Liver (tissue), 9 donors: ENCODE measurements around the gene NBEA. TPM values are rescaled to one million over a fixed set of nuclear protein-coding genes. Genes with fewer than 3 reads are reported as not detected.

ENCODE experiments used
- DNase-seq: peaks from one replicate; pipeline ENCODE4 v3.0.0-alpha.2; 2017; ENCODE audit warnings: low spot score
- H3K27ac ChIP-seq, 2 donors: one replicate each; pipeline ENCODE4 v1.7.0; 2013; ENCODE audit warnings: inconsistent platforms in 2 of 2, low read length in 2 of 2, control low read depth in 1 of 2, low read depth in 1 of 2, mild to moderate bottlenecking in 1 of 2
- H3K27me3 ChIP-seq, 4 donors: one replicate each; pipeline versions ENCODE4 v1.6.1 to v1.7.0; 2013; ENCODE audit warnings: low read length in 3 of 4, inconsistent platforms in 1 of 4, mild to moderate bottlenecking in 1 of 4, moderate library complexity in 1 of 4; ENCODE audit not compliant: control insufficient read depth in 4 of 4, insufficient read depth in 4 of 4
- H3K36me3 ChIP-seq, 4 donors: one replicate each; pipeline versions ENCODE4 v1.6.1 to v1.7.0; 2013; ENCODE audit warnings: low read length in 3 of 4, mild to moderate bottlenecking in 3 of 4, low read depth in 1 of 4, moderate library complexity in 1 of 4; ENCODE audit not compliant: control insufficient read depth in 4 of 4, insufficient read depth in 3 of 4
- H3K4me1 ChIP-seq, 4 donors: one replicate each; pipeline versions ENCODE4 v1.6.1 to v1.7.0; 2013; ENCODE audit warnings: low read length in 3 of 4, mild to moderate bottlenecking in 3 of 4, moderate library complexity in 1 of 4; ENCODE audit not compliant: control insufficient read depth in 4 of 4, insufficient read depth in 4 of 4
- H3K4me3 ChIP-seq, 3 donors: one replicate each; pipeline versions ENCODE4 v1.6.1 to v1.7.0; 2013; ENCODE audit warnings: low read length in 3 of 3, control low read depth in 1 of 3, low read depth in 1 of 3, mild to moderate bottlenecking in 1 of 3
- H3K9ac ChIP-seq, 2 donors: one replicate each; pipeline ENCODE4 v1.7.0; 2013; ENCODE audit warnings: low read length in 2 of 2, mild to moderate bottlenecking in 2 of 2, moderate library complexity in 2 of 2, control low read depth in 1 of 2, low read depth in 1 of 2
- H3K9me3 ChIP-seq, 4 donors: one replicate each; pipeline versions ENCODE4 v1.6.1 to v1.7.0; 2013; ENCODE audit warnings: low read length in 3 of 4; ENCODE audit not compliant: control insufficient read depth in 4 of 4
- EGR1 ChIP-seq, 2 donors: IDR thresholded peaks; 2 replicates each; pipeline ENCODE4 v1.6.1; 2016 to 2018; ENCODE audit warnings: antibody characterized with exemption in 2 of 2, low read depth in 2 of 2
- FOXA1 ChIP-seq: IDR thresholded peaks from 2 replicates; pipeline ENCODE4 v1.6.1; 2016; ENCODE audit warnings: antibody characterized with exemption
- FOXA2 ChIP-seq: IDR thresholded peaks from 2 replicates; pipeline ENCODE4 v1.6.1; 2016; ENCODE audit warnings: antibody characterized with exemption
- HNF4A ChIP-seq, 2 donors: conservative IDR thresholded peaks; 2 replicates each; pipeline ENCODE4 v1.6.1; 2016; ENCODE audit warnings: antibody characterized with exemption in 2 of 2, mild to moderate bottlenecking in 2 of 2
- HNF4G ChIP-seq: IDR thresholded peaks from 2 replicates; pipeline ENCODE4 v1.6.1; 2016; ENCODE audit warnings: antibody characterized with exemption
- JUND ChIP-seq, 2 donors: IDR thresholded peaks; 2 replicates each; pipeline ENCODE4 v1.6.1; 2016; ENCODE audit warnings: antibody characterized with exemption in 2 of 2
- RXRA ChIP-seq, 2 donors: IDR thresholded peaks; 2 replicates each; pipeline ENCODE4 v1.6.1; 2017 to 2018; ENCODE audit warnings: antibody characterized with exemption in 2 of 2, mild to moderate bottlenecking in 1 of 2
- TAF1 ChIP-seq: conservative IDR thresholded peaks from 2 replicates; pipeline ENCODE4 v1.6.1; 2016; ENCODE audit warnings: antibody characterized with exemption, mild to moderate bottlenecking
- YY1 ChIP-seq: IDR thresholded peaks from 2 replicates; pipeline ENCODE4 v1.6.1; 2016; ENCODE audit warnings: antibody characterized with exemption, mild to moderate bottlenecking
- WGBS: extraction: QIAGEN DNeasy Blood & Tissue Kit; methylation state at CpG from one replicate; pipeline ENCODE4 v1.1.7; 2013; 5-methylcytosine and 5-hydroxymethylcytosine counted together
- polyA plus RNA-seq, 2 donors: library from polyadenylated mRNA; stranded (reverse) in 1 of 2; unstranded in 1 of 2; fragments of 200-250 nt in 1 of 2; fragments of >200 nt in 1 of 2; fragmentation: Nextera tagmentation in 1 of 2; extraction: Ambion mirVana in 1 of 2; gene quantifications; one replicate each; pipeline versions ENCODE4 v1.2.1 to v1.2.3, GENCODE V29; 2013 to 2015
- total RNA-seq, 2 donors: library from RNA; depleted of rRNA; stranded (reverse); fragments of >200 nt; gene quantifications; one replicate each; pipeline ENCODE4 v1.2.3, GENCODE V29; 2014
- TF ChIP-seq, protein P1 (sequence below): IDR thresholded peaks from 2 replicates; pipeline ENCODE4 v1.6.1; 2016; ENCODE audit warnings: antibody characterized with exemption
- TF ChIP-seq, protein P2 (sequence below): IDR thresholded peaks from 2 replicates; pipeline ENCODE4 v1.6.1; 2016; ENCODE audit warnings: antibody characterized with exemption
- TF ChIP-seq, protein P3 (sequence below): IDR thresholded peaks from 2 replicates; pipeline ENCODE4 v1.6.1; 2016; ENCODE audit warnings: antibody characterized with exemption
- TF ChIP-seq, protein P4 (sequence below): IDR thresholded peaks from 2 replicates; pipeline ENCODE4 v1.6.1; 2016; ENCODE audit warnings: antibody characterized with exemption, mild to moderate bottlenecking
- donor health status: healthy.
- donor health status: healthy.
- donor health status: healthy.
- donor health status: healthy.
- donor health status: healthy.

Gene NBEA
- total and polyA plus RNA-seq, 4 donors: 0.24 to 3.5 (median 1.4) TPM

DNA sequence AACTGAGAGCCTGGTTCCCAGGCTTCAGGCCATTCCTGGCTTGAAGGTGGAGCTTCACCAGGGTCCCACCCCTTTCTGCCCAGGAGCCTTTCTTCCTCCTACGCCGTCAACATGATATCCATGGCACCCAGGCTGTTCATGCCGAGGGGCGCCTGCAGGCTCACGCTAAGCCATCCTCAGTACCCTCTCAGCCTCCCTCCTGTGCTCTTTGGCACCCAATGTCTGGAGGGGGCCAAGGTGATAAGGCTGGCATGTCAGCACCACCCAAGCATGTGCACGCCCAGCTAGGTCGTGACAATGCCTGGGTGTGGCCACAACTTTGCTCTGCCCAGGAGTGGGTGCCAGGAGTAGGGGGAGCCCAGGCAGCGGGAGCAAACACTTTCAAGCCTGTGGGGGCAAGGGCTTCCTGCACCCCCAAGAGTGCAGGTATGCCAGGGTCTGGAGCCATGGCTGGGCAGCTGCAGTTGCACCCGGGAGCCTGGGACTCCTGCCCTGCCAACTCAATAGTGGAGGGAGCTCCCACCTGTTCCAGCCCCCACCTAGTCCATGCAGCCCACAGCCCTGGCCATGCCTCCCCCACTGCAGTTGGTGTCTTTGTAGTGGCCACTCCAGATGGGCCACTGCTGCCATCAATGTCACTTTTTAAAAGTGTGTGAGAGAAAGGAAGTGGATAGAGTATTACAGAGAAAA, 314.5 kb downstream of the NBEA start:
- WGBS: 95% methylated on average over 9 of the region's 9 CpGs
- H3K4me3 ChIP-seq: no peak overlapping the region
- no peaks in the 10 kb centered on the region for H3K4me1 ChIP-seq
- H3K27me3 ChIP-seq: no peaks in the 10 kb centered on the region
- DNase-seq: no peak
- TF ChIP-seq JUND (IDR thresholded peaks at IDR 0.05) (no peak), HNF4A (conservative IDR thresholded peaks at IDR 0.05) (no peak), HNF4G (no peak), RXRA (IDR thresholded peaks at IDR 0.05) (no peak), YY1 (no peak), TAF1 (no peak), FOXA2 (no peak), EGR1 (IDR thresholded peaks at IDR 0.05; ENCODE audit: low read depth in 2 of 2) (no peak)
- TF ChIP-seq, protein P1, sequence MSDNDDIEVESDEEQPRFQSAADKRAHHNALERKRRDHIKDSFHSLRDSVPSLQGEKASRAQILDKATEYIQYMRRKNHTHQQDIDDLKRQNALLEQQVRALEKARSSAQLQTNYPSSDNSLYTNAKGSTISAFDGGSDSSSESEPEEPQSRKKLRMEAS: no peak
- TF ChIP-seq, protein P2, sequence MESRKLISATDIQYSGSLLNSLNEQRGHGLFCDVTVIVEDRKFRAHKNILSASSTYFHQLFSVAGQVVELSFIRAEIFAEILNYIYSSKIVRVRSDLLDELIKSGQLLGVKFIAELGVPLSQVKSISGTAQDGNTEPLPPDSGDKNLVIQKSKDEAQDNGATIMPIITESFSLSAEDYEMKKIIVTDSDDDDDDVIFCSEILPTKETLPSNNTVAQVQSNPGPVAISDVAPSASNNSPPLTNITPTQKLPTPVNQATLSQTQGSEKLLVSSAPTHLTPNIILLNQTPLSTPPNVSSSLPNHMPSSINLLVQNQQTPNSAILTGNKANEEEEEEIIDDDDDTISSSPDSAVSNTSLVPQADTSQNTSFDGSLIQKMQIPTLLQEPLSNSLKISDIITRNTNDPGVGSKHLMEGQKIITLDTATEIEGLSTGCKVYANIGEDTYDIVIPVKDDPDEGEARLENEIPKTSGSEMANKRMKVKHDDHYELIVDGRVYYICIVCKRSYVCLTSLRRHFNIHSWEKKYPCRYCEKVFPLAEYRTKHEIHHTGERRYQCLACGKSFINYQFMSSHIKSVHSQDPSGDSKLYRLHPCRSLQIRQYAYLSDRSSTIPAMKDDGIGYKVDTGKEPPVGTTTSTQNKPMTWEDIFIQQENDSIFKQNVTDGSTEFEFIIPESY: no peak
- TF ChIP-seq, protein P3, sequence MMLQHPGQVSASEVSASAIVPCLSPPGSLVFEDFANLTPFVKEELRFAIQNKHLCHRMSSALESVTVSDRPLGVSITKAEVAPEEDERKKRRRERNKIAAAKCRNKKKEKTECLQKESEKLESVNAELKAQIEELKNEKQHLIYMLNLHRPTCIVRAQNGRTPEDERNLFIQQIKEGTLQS: no peak
- no peaks in the 10 kb centered on the region for H3K9me3 ChIP-seq
- H3K36me3 ChIP-seq: no peaks in the 10 kb centered on the region
- H3K27ac ChIP-seq: no peak overlapping the region
- H3K9ac ChIP-seq: no peak overlapping the region

DNA sequence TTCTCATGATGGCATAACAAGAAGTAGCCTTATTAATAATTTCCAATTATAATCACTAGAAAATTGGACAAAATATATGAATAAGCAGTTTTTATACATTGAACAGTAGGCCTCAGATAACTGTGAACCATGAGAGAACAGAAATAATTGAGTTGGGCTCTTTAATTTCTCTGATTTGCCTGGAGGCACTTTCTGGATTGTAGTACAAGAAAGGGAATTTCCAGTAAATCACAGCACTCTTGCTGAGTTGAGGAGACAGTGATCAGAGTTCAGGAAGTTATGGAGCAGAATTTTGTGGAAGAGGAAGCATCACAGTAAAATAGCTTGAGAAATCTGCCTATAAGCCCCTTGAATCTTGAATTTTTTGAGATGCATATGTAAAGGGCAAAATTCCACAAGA, 318.2 kb downstream of the NBEA start:
- no peaks in the 10 kb centered on the region for H3K36me3 ChIP-seq
- H3K9me3 ChIP-seq: no peaks in the 10 kb centered on the region
- H3K27ac ChIP-seq: no peak overlapping the region
- no peak overlapping the region for H3K4me3 ChIP-seq
- H3K9ac ChIP-seq: no peak overlapping the region
- H3K27me3 ChIP-seq: no peaks in the 10 kb centered on the region
- TF ChIP-seq HNF4G: no peak
- TF ChIP-seq EGR1 (IDR thresholded peaks at IDR 0.05; ENCODE audit: low read depth in 2 of 2): no peak
- TF ChIP-seq, protein P1: no peak
- no peak for TF ChIP-seq FOXA1
- TF ChIP-seq, protein P4, sequence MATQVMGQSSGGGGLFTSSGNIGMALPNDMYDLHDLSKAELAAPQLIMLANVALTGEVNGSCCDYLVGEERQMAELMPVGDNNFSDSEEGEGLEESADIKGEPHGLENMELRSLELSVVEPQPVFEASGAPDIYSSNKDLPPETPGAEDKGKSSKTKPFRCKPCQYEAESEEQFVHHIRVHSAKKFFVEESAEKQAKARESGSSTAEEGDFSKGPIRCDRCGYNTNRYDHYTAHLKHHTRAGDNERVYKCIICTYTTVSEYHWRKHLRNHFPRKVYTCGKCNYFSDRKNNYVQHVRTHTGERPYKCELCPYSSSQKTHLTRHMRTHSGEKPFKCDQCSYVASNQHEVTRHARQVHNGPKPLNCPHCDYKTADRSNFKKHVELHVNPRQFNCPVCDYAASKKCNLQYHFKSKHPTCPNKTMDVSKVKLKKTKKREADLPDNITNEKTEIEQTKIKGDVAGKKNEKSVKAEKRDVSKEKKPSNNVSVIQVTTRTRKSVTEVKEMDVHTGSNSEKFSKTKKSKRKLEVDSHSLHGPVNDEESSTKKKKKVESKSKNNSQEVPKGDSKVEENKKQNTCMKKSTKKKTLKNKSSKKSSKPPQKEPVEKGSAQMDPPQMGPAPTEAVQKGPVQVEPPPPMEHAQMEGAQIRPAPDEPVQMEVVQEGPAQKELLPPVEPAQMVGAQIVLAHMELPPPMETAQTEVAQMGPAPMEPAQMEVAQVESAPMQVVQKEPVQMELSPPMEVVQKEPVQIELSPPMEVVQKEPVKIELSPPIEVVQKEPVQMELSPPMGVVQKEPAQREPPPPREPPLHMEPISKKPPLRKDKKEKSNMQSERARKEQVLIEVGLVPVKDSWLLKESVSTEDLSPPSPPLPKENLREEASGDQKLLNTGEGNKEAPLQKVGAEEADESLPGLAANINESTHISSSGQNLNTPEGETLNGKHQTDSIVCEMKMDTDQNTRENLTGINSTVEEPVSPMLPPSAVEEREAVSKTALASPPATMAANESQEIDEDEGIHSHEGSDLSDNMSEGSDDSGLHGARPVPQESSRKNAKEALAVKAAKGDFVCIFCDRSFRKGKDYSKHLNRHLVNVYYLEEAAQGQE: no peak
- TF ChIP-seq, protein P2: no peak
- no peak for TF ChIP-seq JUND (IDR thresholded peaks at IDR 0.05)
- no peaks in the 10 kb centered on the region for H3K4me1 ChIP-seq
- no peak for DNase-seq
